Panc1 (cell line): Measurements from ENCODE around the gene SCGB1A1. TPM values are rescaled to one million over a fixed set of nuclear protein-coding genes. Genes with fewer than 3 reads are reported as not detected.

Experiments used
- ATAC-seq: fragments of 200-7000 bp; cut with Tn5 transposase; 2 replicates; pipeline ENCODE4 v1.9.1; 2020; ENCODE audit warnings: mild to moderate bottlenecking, moderate library complexity
- BruUV-seq: library from RNA; stranded (reverse); fragments of 400-500 nt; replicated peaks from 2 replicates; lab custom pipeline; 2021; lab: Mats Ljungman, UMichigan
- CTCF ChIA-PET: fragments of 300-600 bp; sonication (Branson Sonifier 250); formaldehyde crosslinking; loops from one replicate; lab custom pipeline; 2022; ENCODE audit warnings: antibody characterized with exemption; lab: Charles Lee
- POLR2A ChIA-PET: fragments of 300-600 bp; sonication (Branson Sonifier 250); formaldehyde crosslinking; loops from one replicate; lab custom pipeline; 2022; ENCODE audit warnings: antibody characterized with exemption; lab: Charles Lee
- DNase-seq: peaks from one replicate; pipeline ENCODE4 v3.0.0-alpha.2; 2010; ENCODE audit warnings: low read depth, low spot score
- H3K27ac ChIP-seq: 2 replicates; pipeline ENCODE4 v1.5.1; 2011; ENCODE audit warnings: mild to moderate bottlenecking, low read length, inconsistent platforms
- H3K27me3 ChIP-seq: fragments of 200-500 bp; sonication (Bioruptor generic); 2 replicates; pipeline ENCODE4 v1.6.0; 2014; ENCODE audit warnings: low read length, inconsistent platforms; ENCODE audit not compliant: control insufficient read depth, insufficient read depth
- H3K36me3 ChIP-seq: fragments of 200-500 bp; sonication (Bioruptor generic); 2 replicates; pipeline ENCODE4 v1.5.1; 2014; ENCODE audit warnings: inconsistent platforms, mild to moderate bottlenecking, low read length, moderate library complexity; ENCODE audit not compliant: control insufficient read depth, insufficient read depth
- H3K4me1 ChIP-seq: 2 replicates; pipeline ENCODE4 v1.5.1; 2011; ENCODE audit warnings: inconsistent platforms, mild to moderate bottlenecking, low read length, moderate library complexity; ENCODE audit not compliant: control insufficient read depth, insufficient read depth
- H3K4me3 ChIP-seq, 2 experiments: 2 replicates each; pipeline ENCODE4 v1.5.1; 2011 to 2012; ENCODE audit warnings: low read depth in 2 of 2, low read length in 2 of 2, mild to moderate bottlenecking in 2 of 2, inconsistent platforms in 1 of 2, moderate library complexity in 1 of 2
- H3K9me3 ChIP-seq: fragments of 200-500 bp; sonication (Bioruptor generic); 2 replicates; pipeline ENCODE4 v1.5.1; 2014; ENCODE audit warnings: low read depth, mild to moderate bottlenecking, inconsistent platforms, low read length, moderate library complexity; ENCODE audit not compliant: control insufficient read depth, insufficient read depth
- CTCF ChIP-seq: fragments of 450-650 bp; IDR thresholded peaks from 2 replicates; pipeline ENCODE4 v1.5.1; 2017; ENCODE audit warnings: mild to moderate bottlenecking
- POLR2AphosphoS5 ChIP-seq: IDR thresholded peaks from 2 replicates; pipeline ENCODE4 v1.6.1; 2012; ENCODE audit warnings: mild to moderate bottlenecking, low read depth, low read length, moderate library complexity
- REST ChIP-seq, 2 experiments: IDR thresholded peaks; 2 replicates each; pipeline ENCODE4 v1.6.1; 2011 to 2012; ENCODE audit warnings: low read depth in 2 of 2, control low read depth in 1 of 2, low read length in 1 of 2, mild to moderate bottlenecking in 1 of 2, moderate library complexity in 1 of 2; ENCODE audit not compliant: insufficient read depth in 1 of 2
- SIN3A ChIP-seq: IDR thresholded peaks from 2 replicates; pipeline ENCODE4 v1.6.1; 2012; ENCODE audit warnings: low read depth, mild to moderate bottlenecking, low read length, moderate library complexity, borderline replicate concordance; ENCODE audit not compliant: insufficient read depth
- TCF7L2 ChIP-seq: IDR thresholded peaks from 2 replicates; pipeline ENCODE4 v1.6.1; 2011; ENCODE audit warnings: mild to moderate bottlenecking, low read depth, low read length, inconsistent platforms
- in situ Hi-C: cut with HindIII; loops from 2 replicates; pipeline ENCODE4 v1.10.0; 2016; ENCODE audit warnings: low sequenced_read_pairs, low pct_unique_long_range_greater_than_20kb
- intact Hi-C: fragments of 100-400 bp; cut with micrococcal nuclease; formaldehyde crosslinking; loops from one replicate; pipeline ENCODE4 v1.10.0; 2022; ENCODE audit not compliant: unreplicated experiment
- total RNA-seq: library from RNA; stranded (reverse); gene quantifications from one replicate; pipeline ENCODE4 v1.2.1, GENCODE V29; 2021; ENCODE audit not compliant: unreplicated experiment

The SCGB1A1 gene
- total RNA-seq, 1 experiment from 2014 or later = 1.1 TPM

- no TSS peak for BruUV-seq
Measured at GRCh38 chr11:62466444-62466843, 47.6 kb downstream of the SCGB1A1 start.

GRCh38 chr11:62468577-62468976, 49.7 kb downstream of the SCGB1A1 start:
- H3K9me3 ChIP-seq = no peaks in the 10 kb centered on the region

More at GRCh38 chr11:62466444-62466843, 47.6 kb downstream of the SCGB1A1 start:
- ChIA-PET CTCF (no interaction called here), POLR2A (interaction anchor here (0.6 kb wide), 1 partner anchor 104 kb away, joined by 6 read pairs; no protein-coding TSS in a partner anchor)
- Histone ChIP-seq H3K4me3 (no peak overlapping the region), H3K4me1 (peaks cover 13% of the 10 kb centered on the region), H3K27ac (peak overlapping the region; percentile 67; the same call in 1 of the 2 replicates), H3K9me3 (no peaks in the 10 kb centered on the region), H3K36me3 (no peaks in the 10 kb centered on the region), H3K27me3 (no peaks in the 10 kb centered on the region)
- ATAC-seq (no peak), DNase-seq (no peak)
- in situ Hi-C loops = no loop called here
- TF ChIP-seq CTCF = no peak
- TF ChIP-seq TCF7L2 = no peak
- intact Hi-C loops = no loop called here

More at GRCh38 chr11:62468577-62468976, 49.7 kb downstream of the SCGB1A1 start:
- Histone ChIP-seq H3K4me3 (no peak overlapping the region), H3K36me3 (no peaks in the 10 kb centered on the region), H3K4me1 (peaks cover 11% of the 10 kb centered on the region), H3K27ac (peak overlapping the region; percentile 41; the same call in 1 of the 2 replicates), H3K27me3 (no peaks in the 10 kb centered on the region)
- DNase-seq = no peak
- ATAC-seq = no peak
- TF ChIP-seq CTCF = no peak
- no peak for TF ChIP-seq REST (IDR thresholded peaks at IDR 0.05; ENCODE audit: insufficient read depth in 1 of 2, low read depth in 2 of 2, low read length in 1 of 2)
- TF ChIP-seq SIN3A = no peak
- no peak for TF ChIP-seq POLR2AphosphoS5
- POLR2A ChIA-PET = no interaction called here
- BruUV-seq = no TSS peak
- intact Hi-C loops = no loop called here
- in situ Hi-C loops = no loop called here
- CTCF ChIA-PET = no interaction called here
